SK-MEL-5 (cell line): ENCODE measurements around the gene TECR. TPM values are rescaled to one million over a fixed set of nuclear protein-coding genes. Genes with fewer than 3 reads are reported as not detected.
A peak's percentile ranks its signal among the peaks of the same experiment; 100 is the strongest.

Source experiments
- DNase-seq: peaks from one replicate; pipeline ENCODE4 v3.0.0-alpha.2; 2016; ENCODE audit warnings: low read depth, low spot score
- in situ Hi-C: cut with HindIII; loops from 2 replicates; pipeline ENCODE4 v1.10.0; 2016; ENCODE audit warnings: low sequenced_read_pairs, high pct_unique_total_duplicates, low pct_unique_long_range_greater_than_20kb
- polyA plus RNA-seq, 2 experiments: library from polyadenylated mRNA; depleted of rRNA; stranded (reverse); fragments of >200 nt; gene quantifications; 2 replicates each; pipeline ENCODE4 v1.2.3, GENCODE V29; 2015
- total RNA-seq: library from RNA; depleted of rRNA; stranded (reverse); fragments of >200 nt; shearing (Covaris generic); gene quantifications from 2 replicates; pipeline ENCODE4 v1.2.3, GENCODE V29; 2014; rRNA removed

The TECR gene, protein sequence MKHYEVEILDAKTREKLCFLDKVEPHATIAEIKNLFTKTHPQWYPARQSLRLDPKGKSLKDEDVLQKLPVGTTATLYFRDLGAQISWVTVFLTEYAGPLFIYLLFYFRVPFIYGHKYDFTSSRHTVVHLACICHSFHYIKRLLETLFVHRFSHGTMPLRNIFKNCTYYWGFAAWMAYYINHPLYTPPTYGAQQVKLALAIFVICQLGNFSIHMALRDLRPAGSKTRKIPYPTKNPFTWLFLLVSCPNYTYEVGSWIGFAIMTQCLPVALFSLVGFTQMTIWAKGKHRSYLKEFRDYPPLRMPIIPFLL
- total RNA-seq = 62.8 and 90.9 TPM in 2 replicates
- polyA plus RNA-seq (2015; cell fraction: cytosol; rRNA removed) = 193 and 205 TPM in 2 replicates
- 131 and 158 TPM in 2 replicates for polyA plus RNA-seq (2015; cell fraction: nucleus; rRNA removed)

DNA sequence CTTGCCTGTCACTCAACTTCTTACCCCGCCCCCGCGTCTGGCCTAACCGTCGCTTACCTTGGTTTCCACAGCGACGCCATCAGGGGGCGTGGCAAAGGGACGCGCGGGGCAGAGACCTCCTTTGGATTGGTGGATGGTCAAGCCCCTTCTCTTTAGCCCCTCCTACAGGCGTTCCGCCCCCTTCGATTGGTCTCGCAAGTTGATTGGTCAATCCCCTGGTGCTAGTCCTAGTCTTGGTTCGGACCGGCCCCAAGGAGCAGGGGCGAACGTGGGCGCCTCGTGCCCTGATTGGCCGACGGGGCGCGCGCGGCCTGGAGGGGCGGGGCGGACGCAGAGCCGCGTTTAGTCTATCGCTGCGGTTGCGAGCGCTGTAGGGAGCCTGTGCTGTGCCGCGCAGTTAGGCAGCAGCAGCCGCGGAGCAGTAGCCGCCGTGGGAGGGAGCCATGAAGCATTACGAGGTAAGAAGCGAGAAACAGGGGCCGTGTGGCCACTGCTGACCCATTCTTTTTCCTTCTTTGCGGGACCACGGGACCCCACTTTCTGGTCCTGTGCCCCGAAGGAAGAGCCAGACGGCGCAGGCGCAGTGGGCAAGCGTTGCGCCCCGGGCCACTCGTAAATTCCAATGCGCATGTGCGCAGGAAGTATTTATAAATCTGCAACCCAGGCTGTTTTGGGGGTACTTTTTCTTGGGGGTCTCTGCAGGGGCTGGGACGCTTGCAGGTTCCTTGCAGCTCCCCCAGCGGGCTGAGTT lies at the start of gene TECR:
TSS of gene TECR (plus strand) at position 341 of the 751 bp plus-strand sequence. CDS start at position 444, 103 bp downstream.
- in situ Hi-C loops = no loop called here
- peak; percentile 99 for DNase-seq

DNA sequence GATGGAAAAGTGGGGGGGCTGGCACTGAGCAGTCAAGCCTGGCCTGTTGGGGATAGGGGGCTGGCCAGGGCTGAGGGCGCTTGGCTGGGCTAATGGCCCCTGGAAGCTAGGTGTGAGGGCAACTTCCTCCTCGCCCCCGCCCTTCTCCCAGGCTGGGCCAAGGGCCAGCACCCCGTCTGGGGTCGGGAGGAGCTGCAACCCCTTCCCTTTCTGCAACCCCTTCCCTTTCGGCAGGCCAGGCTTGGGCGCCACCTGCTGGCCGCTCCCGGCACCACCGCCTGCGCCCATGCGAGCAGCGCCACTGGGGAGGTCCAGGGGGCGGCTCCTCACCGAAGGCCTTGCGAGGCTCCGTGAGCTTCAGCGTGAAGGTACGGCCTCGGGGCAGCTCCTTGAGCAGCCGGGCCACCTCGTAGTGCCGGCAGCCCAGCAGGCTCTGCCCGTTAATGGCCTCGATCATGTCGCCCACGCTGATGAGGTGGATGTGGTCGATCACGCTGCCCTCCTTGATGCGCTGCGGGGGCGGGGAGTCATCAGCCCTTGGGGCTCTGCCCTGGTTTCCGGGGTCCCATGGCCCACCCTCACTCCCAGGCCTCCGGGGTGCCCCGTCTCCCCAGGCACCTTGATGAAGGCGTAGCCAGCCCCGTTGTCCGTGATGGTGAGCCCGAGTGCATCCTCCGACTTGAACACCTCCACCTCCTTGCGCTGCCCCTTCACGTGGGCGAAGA lies 49.3 kb upstream of the TECR start:
- in situ Hi-C loops = no loop called here
- peak; percentile 38 for DNase-seq

DNA sequence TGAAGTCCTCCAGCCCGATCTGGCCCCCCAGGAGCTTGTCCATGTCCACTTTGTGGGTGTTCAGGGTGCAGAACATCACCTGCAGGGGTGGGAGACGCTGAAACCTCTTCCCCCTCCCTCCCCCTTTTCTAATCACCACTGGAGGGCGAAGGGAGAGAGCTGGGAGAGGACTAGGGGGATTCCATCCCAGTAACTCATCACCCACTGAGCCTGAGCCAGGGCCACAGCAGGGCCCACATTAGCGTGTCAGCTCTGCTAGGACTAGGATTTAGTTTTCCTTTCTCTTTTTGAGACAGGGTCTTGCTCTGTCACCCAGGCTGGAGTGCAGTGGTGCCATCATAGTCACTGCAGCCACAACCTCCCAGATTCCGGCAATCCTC lies 48.7 kb upstream of the TECR start:
- no peak for DNase-seq
- in situ Hi-C loops = no loop called here

DNA sequence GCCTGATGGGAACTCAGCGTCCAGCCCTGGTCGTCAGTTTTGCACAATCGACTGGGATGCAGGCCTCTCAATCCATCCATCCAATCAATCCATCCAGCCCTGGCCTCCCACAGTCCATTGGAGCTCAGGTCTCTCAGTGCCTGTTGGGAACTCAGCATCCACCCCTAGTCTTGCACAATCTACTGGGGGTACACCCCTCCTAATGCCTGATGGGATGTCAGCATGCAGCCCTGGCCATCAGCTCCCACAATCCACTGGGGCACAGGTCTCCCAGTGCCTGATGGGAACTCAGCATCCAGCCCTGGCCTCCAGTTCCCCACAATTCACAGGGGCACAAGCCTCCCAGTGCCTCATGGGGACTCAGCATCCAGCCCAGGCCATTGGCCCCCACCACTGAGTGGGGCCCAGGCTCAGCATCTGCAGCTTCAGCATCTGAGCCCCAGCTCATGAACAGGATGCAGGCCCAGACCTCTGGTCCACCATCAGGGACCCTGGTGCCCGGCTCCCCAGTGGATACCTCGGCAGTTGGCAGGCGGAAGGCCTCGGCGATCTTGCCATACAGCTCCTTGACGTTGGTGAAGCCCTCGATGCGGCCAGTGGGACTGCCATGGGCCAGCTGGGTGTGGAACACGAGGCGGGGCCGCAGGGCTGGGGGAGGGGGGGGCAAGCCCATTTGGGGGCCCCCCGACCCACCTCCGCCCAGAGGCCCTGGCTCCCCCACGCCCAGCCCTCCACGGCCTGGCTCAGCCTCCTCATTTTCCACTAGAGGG lies 47.0 kb upstream of the TECR start:
- DNase-seq = no peak
- in situ Hi-C loops = no loop called here

DNA sequence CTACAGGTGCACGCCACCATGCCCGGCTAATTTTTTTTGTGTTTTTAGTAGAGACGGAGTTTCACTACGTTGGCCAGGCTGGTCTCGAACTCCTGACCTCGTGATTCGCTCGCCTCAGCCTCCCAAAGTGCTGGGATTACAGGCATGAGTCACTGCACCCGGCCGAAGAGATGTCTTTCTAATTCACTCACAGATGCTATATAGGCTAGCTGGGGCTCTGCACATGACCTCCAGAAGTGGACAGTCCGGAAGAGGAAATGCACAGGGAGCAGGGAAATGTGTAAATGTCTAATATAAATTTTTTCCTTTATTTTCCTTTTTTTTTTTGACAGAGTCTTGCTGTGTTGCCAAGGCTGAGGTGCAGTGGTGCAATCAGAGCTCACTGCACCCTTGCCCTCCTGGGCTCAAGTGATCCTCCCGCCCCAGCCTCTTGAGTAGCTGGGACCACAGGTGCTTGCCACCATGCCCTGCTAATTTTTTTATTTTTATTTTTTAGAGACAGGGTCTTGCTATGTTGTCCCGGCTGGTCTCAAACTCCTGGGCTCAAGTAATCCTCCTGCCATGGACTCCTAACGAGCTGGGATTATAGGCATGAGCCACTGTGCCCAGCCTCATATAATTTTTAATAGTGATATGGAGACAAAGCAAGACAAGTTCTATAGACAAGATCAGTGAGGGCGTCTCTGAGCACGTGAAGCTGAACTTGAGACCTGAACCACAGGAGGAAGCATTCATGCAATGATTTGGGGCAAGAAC lies 41.8 kb upstream of the TECR start:
- in situ Hi-C loops = no loop called here
- no peak for DNase-seq

DNA sequence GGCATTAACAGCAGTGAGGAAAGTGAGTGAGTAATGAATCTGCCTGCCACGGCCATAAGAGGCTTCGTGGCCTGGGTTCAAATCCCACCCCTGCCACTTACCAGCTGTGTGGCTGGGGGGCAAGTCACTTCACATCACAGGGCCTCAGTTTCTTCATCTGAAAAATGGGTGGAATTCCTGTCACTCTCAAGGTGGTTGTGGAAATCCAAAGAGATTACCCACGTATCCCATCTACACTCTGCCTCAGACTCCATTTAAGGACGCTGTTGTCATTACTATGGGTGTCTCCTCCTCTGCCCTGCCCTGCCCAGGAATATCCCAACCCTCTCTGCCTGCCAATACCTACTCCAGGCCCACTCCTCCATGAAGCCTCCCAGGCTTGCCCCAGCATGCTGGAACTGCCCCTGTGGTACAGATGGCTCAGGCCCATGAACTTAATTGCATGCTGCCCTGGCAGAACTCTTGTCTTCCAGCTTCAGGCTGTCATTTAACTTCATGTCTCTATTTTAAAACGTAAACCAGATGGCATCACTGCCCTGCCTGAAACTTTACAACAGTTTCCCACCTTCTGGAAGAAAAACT lies 36.5 kb upstream of the TECR start:
- in situ Hi-C loops = no loop called here
- no peak for DNase-seq

DNA sequence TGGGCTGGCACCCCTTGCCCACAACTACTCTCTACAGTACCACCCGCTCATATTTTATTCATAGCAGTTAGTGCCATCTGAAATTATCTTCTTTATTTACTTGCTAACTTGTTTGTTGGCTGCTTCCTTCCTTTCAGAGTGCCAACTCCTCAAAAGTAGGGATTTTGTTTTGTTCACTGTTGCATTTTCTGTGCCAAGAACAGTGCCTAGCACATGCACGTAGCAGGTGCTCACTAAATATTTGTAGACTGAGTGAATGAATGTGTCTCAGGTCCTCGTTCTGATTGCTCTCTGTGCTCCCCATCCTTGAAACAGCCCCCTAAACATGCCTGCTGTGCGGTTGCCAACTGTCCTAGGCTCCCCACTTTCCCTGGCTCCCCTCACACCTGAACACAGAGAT lies 35.0 kb upstream of the TECR start:
- no peak for DNase-seq
- in situ Hi-C loops = no loop called here

DNA sequence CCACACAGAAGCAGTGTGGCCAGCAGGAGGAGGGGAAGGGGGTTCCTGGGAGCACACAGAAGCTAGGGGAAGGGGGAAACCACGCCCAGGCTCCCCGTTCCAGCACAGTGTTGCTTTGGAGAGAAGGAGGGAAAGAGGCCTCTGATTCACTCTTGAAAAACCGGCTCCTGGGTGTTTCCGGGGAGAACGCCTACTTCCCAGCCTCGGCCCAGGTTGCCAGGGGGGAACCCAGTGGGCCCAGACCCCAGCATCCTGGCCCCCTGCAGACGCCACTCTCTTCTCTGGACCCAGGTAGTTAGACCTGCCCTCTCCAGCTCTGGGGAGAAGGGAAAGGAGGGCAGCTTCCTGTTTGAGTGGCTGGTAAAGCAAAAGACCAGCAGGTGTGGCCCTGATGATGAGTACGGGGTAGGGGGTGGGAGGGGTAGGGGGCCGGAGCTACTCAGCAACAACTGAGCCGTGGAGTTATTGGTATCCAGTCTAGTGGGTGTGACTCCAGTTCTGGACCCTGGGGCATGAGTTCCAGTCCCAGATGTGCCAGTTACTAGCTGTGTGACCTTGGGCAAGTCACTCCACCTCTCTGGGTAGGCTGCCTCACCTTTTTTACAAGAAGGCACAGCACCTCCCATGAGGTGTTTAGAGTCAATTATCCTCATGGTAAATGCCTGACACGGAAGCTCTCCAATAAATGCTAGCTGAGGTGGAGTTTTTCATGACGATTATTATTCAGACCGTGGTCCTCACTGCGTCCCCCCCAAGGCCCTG lies 34.3 kb upstream of the TECR start:
- no peak for DNase-seq
- in situ Hi-C loops = no loop called here

DNA sequence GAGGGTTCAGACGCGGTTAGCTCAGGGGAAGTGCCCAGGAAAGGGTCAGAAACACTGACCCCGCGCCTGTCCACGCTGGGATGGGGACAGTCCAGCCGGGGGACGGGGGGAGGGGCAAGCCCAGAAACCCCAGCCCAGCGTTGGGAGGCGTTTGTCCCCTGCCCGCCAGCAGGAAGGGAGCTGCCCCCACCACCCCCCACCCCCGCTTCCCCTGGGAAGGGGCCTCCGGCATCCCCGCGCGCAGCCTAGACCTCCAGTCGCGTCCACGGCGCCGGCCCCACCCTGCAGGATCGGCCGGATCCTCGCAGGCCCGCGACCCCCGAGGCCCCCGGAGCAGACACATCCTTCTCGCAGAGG lies 33.7 kb upstream of the TECR start:
- no peak for DNase-seq
- in situ Hi-C loops = no loop called here

DNA sequence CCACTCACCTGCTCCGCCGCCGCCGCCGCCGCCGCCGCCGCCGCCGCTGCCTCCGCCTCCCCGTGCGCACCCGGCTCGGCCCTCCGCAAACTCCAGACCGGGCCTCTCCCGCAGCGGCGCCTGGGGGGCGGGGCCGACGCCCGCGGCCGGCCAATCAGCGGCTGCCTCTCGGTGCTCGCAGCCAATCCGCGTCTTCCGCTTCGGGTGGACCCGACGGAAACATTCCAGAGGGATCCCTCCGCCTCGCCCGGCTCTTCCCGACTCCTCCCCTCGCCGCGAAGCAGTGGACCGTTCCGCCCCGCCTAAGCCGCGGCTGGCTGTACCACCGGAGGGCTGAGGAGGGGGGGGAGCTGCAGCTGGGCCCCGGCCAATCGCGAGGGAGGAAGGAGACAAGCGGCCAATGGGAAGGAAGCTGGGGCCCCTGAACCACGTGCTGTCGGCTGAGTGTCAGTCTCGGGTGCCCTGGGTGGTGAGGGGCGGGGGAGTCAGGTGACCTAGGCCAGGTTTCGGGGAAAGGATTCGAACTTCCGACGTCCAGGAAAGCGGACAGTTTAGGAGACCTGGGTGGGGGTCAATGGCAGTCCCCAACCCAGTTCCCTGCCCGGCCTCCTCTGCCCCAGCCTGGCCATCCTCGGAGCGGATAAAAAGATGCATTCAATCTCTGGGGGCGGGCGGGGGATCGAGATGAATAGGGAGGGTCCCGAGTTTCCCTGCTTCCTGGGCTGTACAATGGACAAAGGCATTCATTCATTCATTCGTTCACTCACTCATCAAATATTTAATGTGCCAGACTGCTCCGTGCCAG lies 33.2 kb upstream of the TECR start, which contains the start of gene GIPC1:
TSS of gene GIPC1 (minus strand) at position 99 of the 805 bp plus-strand sequence. CDS start 13,151 bp downstream, outside the sequence.
- in situ Hi-C loops = no loop called here
- DNase-seq = peak; percentile 96

DNA sequence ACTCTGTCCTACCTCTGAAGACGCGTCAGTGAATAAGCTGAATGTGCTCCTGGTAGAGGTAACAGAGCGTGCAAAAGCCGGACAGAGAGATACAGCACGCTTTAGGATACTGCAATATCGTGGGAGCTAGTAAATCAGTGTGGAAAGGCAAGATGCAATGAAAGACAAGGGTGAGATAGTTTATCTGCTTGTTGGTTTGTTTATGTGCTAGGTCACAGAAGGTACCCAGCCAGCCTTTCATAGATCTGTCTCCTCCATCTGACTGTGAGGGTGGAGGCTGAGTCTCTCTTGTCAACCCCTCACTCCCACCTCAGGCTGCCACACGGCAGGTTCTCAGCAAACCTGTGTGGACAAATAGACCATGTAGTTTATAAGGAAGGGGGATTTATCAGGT lies 32.6 kb upstream of the TECR start:
- in situ Hi-C loops = no loop called here
- no peak for DNase-seq

DNA sequence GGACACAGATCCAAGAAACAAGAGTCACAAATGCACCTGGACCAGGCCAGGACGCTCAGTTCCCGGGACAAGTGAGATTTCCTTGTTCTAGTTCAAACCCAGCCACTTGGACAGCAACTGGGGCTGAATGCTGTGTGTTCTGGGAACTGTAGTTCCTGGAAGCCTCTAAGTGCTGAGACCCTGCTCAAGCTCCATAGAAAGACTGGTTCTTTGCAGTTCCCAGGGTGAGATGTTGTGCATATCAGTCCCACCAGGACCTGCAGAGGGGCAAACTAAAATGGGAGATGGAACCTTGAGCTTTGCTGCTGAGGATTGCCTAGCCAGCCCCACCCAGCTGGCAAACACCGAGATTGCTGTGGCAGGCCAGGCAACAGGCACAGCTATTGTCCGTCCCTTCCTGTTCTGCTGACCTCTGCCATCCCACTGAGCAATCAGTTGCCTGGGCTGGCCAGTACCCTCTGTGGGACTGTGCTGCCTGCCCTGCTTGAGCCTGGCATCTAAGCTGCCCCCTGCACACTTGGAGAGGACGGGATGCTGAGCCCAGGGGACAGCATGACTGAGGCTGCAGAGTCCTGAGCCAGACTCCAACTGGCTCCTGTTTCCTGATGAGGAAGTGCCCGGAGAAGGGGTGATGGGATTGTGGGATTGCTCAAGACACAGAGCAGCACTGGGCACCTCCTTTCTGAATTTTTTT lies 32.0 kb upstream of the TECR start:
- DNase-seq = peak; percentile 50
- in situ Hi-C loops = no loop called here

DNA sequence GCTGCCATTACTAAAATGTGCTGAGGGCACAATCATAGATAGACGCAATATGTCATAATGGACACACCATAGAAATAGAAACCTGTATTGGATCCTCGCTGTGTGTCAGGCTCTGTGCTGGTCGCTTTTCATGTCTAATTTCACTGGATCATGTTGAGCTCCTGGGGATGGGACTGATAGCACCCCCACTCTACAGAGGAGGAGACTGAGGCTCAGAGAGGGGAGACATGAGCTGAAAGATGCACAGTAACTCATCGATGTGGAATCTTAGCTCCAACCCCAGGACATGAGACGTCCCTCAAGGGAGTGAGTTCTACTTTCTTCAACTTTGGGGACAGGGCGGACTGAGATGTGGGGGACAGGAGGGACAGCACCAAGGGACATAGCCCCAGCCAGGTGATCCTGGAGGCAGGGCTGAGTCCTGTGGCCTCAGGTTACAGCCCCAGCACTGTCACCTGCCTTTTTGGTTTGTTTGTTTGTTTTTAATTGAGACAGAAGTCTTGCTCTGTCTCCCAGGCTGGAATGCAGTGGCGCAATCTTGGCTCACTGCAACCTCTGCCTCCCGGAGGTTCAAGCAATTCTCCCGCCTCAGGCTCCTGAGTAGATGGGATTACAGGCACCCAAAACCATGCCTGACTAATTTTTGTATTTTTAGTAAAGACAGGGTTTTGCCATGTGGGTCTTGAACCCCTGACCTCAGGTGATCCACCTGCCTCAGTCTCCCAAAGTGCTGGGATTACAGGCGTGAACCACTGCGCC lies 26.9 kb upstream of the TECR start:
- DNase-seq = no peak
- in situ Hi-C loops = no loop called here

DNA sequence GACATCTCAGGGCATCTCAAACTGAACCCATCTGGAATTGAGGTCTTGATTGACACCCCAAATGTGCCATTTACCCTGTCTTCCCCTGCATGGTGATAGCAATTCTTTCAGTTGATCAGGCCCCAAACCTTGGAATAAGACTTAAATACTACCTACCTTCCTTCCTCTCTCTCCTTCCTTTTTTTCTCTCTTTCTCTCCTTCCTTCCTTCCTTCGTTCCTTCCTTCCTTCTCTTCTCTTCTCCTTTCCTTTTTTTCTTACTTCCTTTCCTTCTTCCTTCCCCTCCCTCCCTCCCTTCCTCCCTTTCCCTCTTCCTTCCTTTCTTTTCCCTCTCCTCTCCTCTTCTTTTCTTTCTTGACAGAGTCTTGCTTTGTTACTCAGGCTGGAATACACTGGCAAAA lies 26.1 kb upstream of the TECR start:
- no peak for DNase-seq
- in situ Hi-C loops = no loop called here
